ENCODE measurements around the gene ATP8B3. TPM values are rescaled to one million over a fixed set of nuclear protein-coding genes. Genes with fewer than 3 reads are reported as not detected.

The ATP8B3 gene
- total and polyA plus RNA-seq, 2 of the 13 experiments (the other 11 are each of a cell fraction or from before 2014, with no cell fraction given): 2.6 to 5.9 TPM

DNA sequence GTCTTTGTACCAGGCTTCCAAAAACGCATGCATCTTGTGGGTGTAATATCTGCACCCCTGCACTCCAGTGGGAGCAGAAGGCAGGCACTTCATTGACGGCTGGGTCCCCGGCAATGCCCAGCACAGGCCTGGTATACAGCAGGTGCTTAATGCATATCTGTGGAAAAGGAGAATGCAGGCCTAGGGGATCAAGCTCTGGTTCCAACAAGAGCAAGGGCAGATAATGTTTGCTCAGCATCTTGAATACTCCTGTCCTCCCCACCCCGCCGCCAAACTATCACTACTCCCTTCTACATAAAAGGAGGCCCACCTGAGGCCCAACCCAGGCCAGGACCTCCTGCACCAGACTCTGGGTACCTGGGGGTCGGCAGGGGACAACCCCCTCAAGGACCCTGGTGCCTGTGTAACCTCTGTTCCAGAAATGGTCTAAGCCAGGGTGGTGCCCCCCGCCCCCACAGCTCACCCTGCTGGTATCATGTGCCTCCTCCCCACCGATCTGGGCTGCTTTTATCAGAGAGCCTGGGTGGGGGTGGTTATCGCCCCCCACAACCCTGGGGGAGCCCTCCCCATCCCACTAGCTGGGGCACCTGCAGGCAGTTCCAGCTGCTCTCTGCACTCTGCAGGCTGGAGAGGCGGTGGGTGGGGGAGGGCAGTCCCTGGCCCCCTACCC, 46.5 kb upstream of the ATP8B3 start:
- 0 out of 5 replicates have a peak, but pooled peaks cover 2 to 3% of the 10 kb centered on the region in 2 experiments for H3K36me3 ChIP-seq (replicated peaks in 1 of 2; ENCODE audit: control insufficient read depth in 1 of 2, insufficient read depth in 2 of 2, low read length in 2 of 2)
- WGBS (ENCODE audit: low lambda C conversion rate): 75% methylated on average over 4 of the region's 10 CpGs
- FAIRE-seq (no peak), DNase-seq (ENCODE audit: low spot score) (no peak), ATAC-seq (no peak)
- peak overlapping the region; percentile 65; the same call in 1 of the 2 replicates for H3K4me2 ChIP-seq (ENCODE audit: low read depth, low read length)
- H3K4me3 ChIP-seq (replicated peaks in 1 of 3; ENCODE audit: insufficient read depth in 1 of 3, low read depth in 2 of 3, low read length in 3 of 3): peak overlapping the region in 1 of 3 experiments; percentile 52; a peak in 1 of 6 replicates
- no peaks in the 10 kb centered on the region for H3K9me3 ChIP-seq (ENCODE audit: low read length)
- peak; percentile 54; the same call in 1 of the 2 replicates for TF ChIP-seq ZKSCAN8 (CRISPR knock-in tag; IDR thresholded peaks at IDR 0.05; ENCODE audit: borderline replicate concordance)
- TF ChIP-seq, protein P1, sequence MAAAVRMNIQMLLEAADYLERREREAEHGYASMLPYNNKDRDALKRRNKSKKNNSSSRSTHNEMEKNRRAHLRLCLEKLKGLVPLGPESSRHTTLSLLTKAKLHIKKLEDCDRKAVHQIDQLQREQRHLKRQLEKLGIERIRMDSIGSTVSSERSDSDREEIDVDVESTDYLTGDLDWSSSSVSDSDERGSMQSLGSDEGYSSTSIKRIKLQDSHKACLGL (CRISPR knock-in tag; IDR thresholded peaks at IDR 0.05): 0 out of 2 replicates have a peak, but pooled peaks have one; percentile 8
- TF ChIP-seq CEBPB (IDR thresholded peaks at IDR 0.05; ENCODE audit: borderline replicate concordance, low read depth, low read length): no peak
- peak overlapping the region; percentile 69 for H3K27ac ChIP-seq (ENCODE audit: extremely low read length, insufficient read depth, low read length)
- H3K9ac ChIP-seq (ENCODE audit: insufficient read depth, low read depth, low read length): no peak overlapping the region
- H2AFZ ChIP-seq (ENCODE audit: low read length): no peak overlapping the region
- CTCF ChIA-PET (ENCODE audit: low intra/inter-chr PET ratio, low total read pairs): no interaction called here
- no peaks in the 10 kb centered on the region; a peak in 1 of 5 replicates for H3K27me3 ChIP-seq (ENCODE audit: control insufficient read depth in 1 of 2, insufficient read depth in 2 of 2, low read length in 2 of 2)
- peaks cover 49% of the 10 kb centered on the region for H4K20me1 ChIP-seq (ENCODE audit: insufficient read depth, low read length)
- peaks cover 63% of the 10 kb centered on the region for H3K79me2 ChIP-seq (ENCODE audit: insufficient read depth, low read length)
- BruUV-seq (replicated peaks): no TSS peak
- peaks cover 45% of the 10 kb centered on the region for H3K4me1 ChIP-seq (ENCODE audit: insufficient read depth, low read length)
- in situ Hi-C loops (cut with HindIII; ENCODE audit: extremely low pct_ligation_motif_present, low pct_unique_long_range_greater_than_20kb): no loop called here
- POLR2A ChIA-PET: interaction anchor here (0.5 to 1.7 kb wide), 2 partner anchors 17 to 18 kb away, joined by 3 to 6 read pairs; no protein-coding TSS in a partner anchor
- intact Hi-C loops (cut with micrococcal nuclease; ENCODE audit: unreplicated experiment): no loop called here

- no peak overlapping the region for H2AFZ ChIP-seq (ENCODE audit: low read length)
- 0 out of 5 replicates have a peak, but pooled peaks cover 2 to 3% of the 10 kb centered on the region in 2 experiments for H3K36me3 ChIP-seq (replicated peaks in 1 of 2; ENCODE audit: control insufficient read depth in 1 of 2, insufficient read depth in 2 of 2, low read length in 2 of 2)
- ChIA-PET POLR2A (interaction anchor here (0.7 to 1.7 kb wide), 7 partner anchors 11 to 367 kb away, joined by 3 to 6 read pairs (median 4); no protein-coding TSS in a partner anchor), CTCF (ENCODE audit: low intra/inter-chr PET ratio, low total read pairs) (no interaction called here)
- no TSS peak for BruUV-seq (replicated peaks)
- WGBS (ENCODE audit: low lambda C conversion rate): 70% methylated on average over 10 of the region's 16 CpGs
- peaks cover 62% of the 10 kb centered on the region for H3K79me2 ChIP-seq (ENCODE audit: insufficient read depth, low read length)
- peak overlapping the region; percentile 69 for H3K27ac ChIP-seq (ENCODE audit: extremely low read length, insufficient read depth, low read length)
- intact Hi-C loops (cut with micrococcal nuclease; ENCODE audit: unreplicated experiment) (no loop called here), in situ Hi-C loops (cut with HindIII; ENCODE audit: extremely low pct_ligation_motif_present, low pct_unique_long_range_greater_than_20kb) (no loop called here)
- ATAC-seq (no peak), DNase-seq (ENCODE audit: low spot score) (no peak), FAIRE-seq (no peak)
- H3K4me3 ChIP-seq (replicated peaks in 1 of 3; ENCODE audit: insufficient read depth in 1 of 3, low read depth in 2 of 3, low read length in 3 of 3): peak overlapping the region in 2 of 3 experiments; percentile 16 to 52; a peak in 2 of 6 replicates
- peaks cover 52% of the 10 kb centered on the region for H3K4me1 ChIP-seq (ENCODE audit: insufficient read depth, low read length)
- H3K27me3 ChIP-seq (ENCODE audit: control insufficient read depth in 1 of 2, insufficient read depth in 2 of 2, low read length in 2 of 2): no peaks in the 10 kb centered on the region; a peak in 1 of 5 replicates
- no peaks in the 10 kb centered on the region for H3K9me3 ChIP-seq (ENCODE audit: low read length)
- peaks cover 54% of the 10 kb centered on the region for H4K20me1 ChIP-seq (ENCODE audit: insufficient read depth, low read length)
- H3K9ac ChIP-seq (ENCODE audit: insufficient read depth, low read depth, low read length): peak overlapping the region; percentile 53; the same call in 1 of the 2 replicates
- peak overlapping the region; percentile 65 for H3K4me2 ChIP-seq (ENCODE audit: low read depth, low read length)
- TF ChIP-seq TRIM24 (CRISPR knock-in tag; IDR thresholded peaks at IDR 0.05): no peak
- TF ChIP-seq ZSCAN20 (CRISPR knock-in tag; IDR thresholded peaks at IDR 0.05; ENCODE audit: borderline replicate concordance): no peak
- TF ChIP-seq MTA3 (CRISPR knock-in tag; IDR thresholded peaks at IDR 0.05): no peak
- no peak for TF ChIP-seq ZBTB34 (CRISPR knock-in tag; IDR thresholded peaks at IDR 0.05)
- no peak for TF ChIP-seq ZNF225 (CRISPR knock-in tag; IDR thresholded peaks at IDR 0.05)
- TF ChIP-seq KDM2A (CRISPR knock-in tag; IDR thresholded peaks at IDR 0.05; ENCODE audit: borderline replicate concordance, low read depth): no peak; the same call in 1 of the 2 replicates
- no peak for TF ChIP-seq NCOA5 (CRISPR knock-in tag; IDR thresholded peaks at IDR 0.05)
- TF ChIP-seq, protein P2, sequence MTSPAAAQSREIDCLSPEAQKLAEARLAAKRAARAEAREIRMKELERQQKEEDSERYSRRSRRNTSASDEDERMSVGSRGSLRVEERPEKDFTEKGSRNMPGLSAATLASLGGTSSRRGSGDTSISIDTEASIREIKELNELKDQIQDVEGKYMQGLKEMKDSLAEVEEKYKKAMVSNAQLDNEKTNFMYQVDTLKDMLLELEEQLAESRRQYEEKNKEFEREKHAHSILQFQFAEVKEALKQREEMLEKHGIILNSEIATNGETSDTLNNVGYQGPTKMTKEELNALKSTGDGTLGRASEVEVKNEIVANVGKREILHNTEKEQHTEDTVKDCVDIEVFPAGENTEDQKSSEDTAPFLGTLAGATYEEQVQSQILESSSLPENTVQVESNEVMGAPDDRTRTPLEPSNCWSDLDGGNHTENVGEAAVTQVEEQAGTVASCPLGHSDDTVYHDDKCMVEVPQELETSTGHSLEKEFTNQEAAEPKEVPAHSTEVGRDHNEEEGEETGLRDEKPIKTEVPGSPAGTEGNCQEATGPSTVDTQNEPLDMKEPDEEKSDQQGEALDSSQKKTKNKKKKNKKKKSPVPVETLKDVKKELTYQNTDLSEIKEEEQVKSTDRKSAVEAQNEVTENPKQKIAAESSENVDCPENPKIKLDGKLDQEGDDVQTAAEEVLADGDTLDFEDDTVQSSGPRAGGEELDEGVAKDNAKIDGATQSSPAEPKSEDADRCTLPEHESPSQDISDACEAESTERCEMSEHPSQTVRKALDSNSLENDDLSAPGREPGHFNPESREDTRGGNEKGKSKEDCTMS (CRISPR knock-in tag; conservative IDR thresholded peaks at IDR 0.05): no peak
- no peak for TF ChIP-seq ISX (CRISPR knock-in tag; conservative IDR thresholded peaks at IDR 0.05)
Observed at GRCh38 chr19:1857648-1858326, 45.7 kb upstream of the ATP8B3 start.
